ENCODE data around the gene PODNL1.

DNA sequence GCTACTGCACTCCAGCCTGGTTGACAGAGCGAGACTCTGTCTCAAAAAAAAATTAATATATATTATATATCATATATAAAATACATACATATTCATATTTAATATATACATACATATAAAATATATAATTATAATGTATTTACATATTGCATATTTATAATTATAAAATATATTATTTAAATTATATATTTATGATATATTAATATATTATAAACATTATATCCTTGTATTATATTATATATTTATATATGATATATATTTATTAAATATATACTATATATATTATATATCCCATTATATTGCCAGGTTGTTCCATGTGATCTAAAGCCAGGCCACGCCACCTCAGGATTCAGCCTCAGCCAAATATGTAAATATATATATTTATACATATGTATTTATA, 42.0 kb downstream of the PODNL1 start:
- TF ChIP-seq POLR2AphosphoS5 (IDR thresholded peaks at IDR 0.05; ENCODE audit: low read depth, low read length) (no peak), TAF1 (IDR thresholded peaks at IDR 0.05; ENCODE audit: borderline replicate concordance, insufficient read depth, low read length) (no peak), SIN3A (IDR thresholded peaks at IDR 0.05; ENCODE audit: borderline replicate concordance, insufficient read depth, low read length) (no peak), FOXP2 (optimal IDR thresholded peaks at IDR 0.05; ENCODE audit: borderline replicate concordance, extremely low read depth, extremely low read length, insufficient read depth) (no peak)
- TF ChIP-seq, protein P1, sequence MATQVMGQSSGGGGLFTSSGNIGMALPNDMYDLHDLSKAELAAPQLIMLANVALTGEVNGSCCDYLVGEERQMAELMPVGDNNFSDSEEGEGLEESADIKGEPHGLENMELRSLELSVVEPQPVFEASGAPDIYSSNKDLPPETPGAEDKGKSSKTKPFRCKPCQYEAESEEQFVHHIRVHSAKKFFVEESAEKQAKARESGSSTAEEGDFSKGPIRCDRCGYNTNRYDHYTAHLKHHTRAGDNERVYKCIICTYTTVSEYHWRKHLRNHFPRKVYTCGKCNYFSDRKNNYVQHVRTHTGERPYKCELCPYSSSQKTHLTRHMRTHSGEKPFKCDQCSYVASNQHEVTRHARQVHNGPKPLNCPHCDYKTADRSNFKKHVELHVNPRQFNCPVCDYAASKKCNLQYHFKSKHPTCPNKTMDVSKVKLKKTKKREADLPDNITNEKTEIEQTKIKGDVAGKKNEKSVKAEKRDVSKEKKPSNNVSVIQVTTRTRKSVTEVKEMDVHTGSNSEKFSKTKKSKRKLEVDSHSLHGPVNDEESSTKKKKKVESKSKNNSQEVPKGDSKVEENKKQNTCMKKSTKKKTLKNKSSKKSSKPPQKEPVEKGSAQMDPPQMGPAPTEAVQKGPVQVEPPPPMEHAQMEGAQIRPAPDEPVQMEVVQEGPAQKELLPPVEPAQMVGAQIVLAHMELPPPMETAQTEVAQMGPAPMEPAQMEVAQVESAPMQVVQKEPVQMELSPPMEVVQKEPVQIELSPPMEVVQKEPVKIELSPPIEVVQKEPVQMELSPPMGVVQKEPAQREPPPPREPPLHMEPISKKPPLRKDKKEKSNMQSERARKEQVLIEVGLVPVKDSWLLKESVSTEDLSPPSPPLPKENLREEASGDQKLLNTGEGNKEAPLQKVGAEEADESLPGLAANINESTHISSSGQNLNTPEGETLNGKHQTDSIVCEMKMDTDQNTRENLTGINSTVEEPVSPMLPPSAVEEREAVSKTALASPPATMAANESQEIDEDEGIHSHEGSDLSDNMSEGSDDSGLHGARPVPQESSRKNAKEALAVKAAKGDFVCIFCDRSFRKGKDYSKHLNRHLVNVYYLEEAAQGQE (IDR thresholded peaks at IDR 0.05; ENCODE audit: insufficient read depth in 1 of 2, low read depth in 2 of 2, low read length in 2 of 2): no peak
